Effector memory CD4-positive, alpha-beta T cell (primary cell): ENCODE results near the gene SATB2.

Source experiments
- DNase-seq, 3 donors: peaks; one replicate each; pipeline ENCODE4 v3.0.0-alpha.2; 2020
- H3K27ac ChIP-seq: 2 replicates; pipeline ENCODE4 v1.7.0; 2013; ENCODE audit warnings: mild to moderate bottlenecking, low read length, moderate library complexity; ENCODE audit not compliant: insufficient read depth, poor library complexity, severe bottlenecking
- H3K27me3 ChIP-seq: replicated peaks from 2 replicates; pipeline ENCODE4 v1.7.0; 2013; ENCODE audit warnings: mild to moderate bottlenecking, low read length; ENCODE audit not compliant: insufficient read depth, control insufficient read depth, poor library complexity, severe bottlenecking
- H3K36me3 ChIP-seq: 2 replicates; pipeline ENCODE4 v1.7.0; 2013; ENCODE audit warnings: mild to moderate bottlenecking, low read length, moderate library complexity; ENCODE audit not compliant: control insufficient read depth, insufficient read depth
- H3K4me1 ChIP-seq: 2 replicates; pipeline ENCODE4 v1.7.0; 2013; ENCODE audit warnings: low read length, mild to moderate bottlenecking; ENCODE audit not compliant: control insufficient read depth, insufficient read depth, poor library complexity, severe bottlenecking
- H3K4me3 ChIP-seq: 2 replicates; pipeline ENCODE4 v1.7.0; 2013; ENCODE audit warnings: low read length, low read depth, mild to moderate bottlenecking; ENCODE audit not compliant: insufficient read depth, poor library complexity, severe bottlenecking
- H3K9me3 ChIP-seq: 2 replicates; pipeline ENCODE4 v1.7.0; 2013; ENCODE audit warnings: mild to moderate bottlenecking, low read length, moderate library complexity; ENCODE audit not compliant: control insufficient read depth
- total RNA-seq, 3 donors: gene quantifications; one replicate each; lab custom pipeline; 2026; lab: John Stamatoyannopoulos, UW

Gene SATB2
- total RNA-seq = 0 to 0.26 (median 0.19) reads per million in 3 donors

- H3K27ac ChIP-seq = no peak within 1 kb of the TSS
Observed at GRCh38 chr2:199457147-199458008, at the start of gene SATB2. Gene SATB2 (minus strand): TSS chr2:199457939. CDS start chr2:199456037, 1,902 bp downstream.

DNA sequence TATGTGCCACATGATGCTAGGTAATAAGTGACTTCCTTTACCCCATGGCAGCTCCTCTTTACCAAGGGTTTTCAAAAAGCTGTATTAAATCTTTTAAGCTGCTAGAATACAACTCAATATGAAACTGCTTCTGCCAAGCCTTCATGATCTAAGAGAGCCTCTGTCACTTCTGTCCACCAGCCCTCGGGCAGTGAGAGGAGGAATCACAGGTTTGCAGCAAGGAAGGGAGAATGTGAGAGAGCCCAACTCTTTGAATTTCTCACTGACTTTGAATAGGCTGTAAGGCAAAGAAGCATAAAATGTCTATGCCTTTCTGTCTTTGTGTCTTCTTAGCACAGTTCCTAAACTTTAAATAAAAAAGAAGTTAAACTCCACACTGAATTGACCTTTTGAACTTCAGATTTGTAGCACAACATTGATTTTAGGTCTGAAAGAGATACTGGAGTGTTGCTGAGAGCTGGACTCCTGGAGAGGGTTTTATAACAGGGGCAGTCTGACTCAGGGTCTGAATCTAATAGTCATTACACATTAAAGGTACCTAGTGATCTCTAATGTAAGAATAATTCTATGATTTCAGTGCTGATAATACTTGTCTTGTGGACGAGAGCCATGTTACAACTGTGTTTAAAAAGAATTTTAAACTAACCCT, 48.1 kb upstream of the SATB2 start:
- DNase-seq = no peak
- Histone ChIP-seq H3K4me1 (no peaks in the 10 kb centered on the region), H3K27me3 (no peaks in the 10 kb centered on the region), H3K36me3 (no peaks in the 10 kb centered on the region), H3K4me3 (no peak overlapping the region), H3K9me3 (no peaks in the 10 kb centered on the region), H3K27ac (no peak overlapping the region)

More at GRCh38 chr2:199457147-199458008, at the start of gene SATB2:
- DNase-seq = no peak
- Histone ChIP-seq H3K27me3 (peaks cover 72% of the 10 kb centered on the region), H3K4me3 (peak within 1 kb of the TSS; percentile 92), H3K36me3 (no peaks in the 10 kb centered on the region), H3K9me3 (no peaks in the 10 kb centered on the region), H3K4me1 (peaks cover 28% of the 10 kb centered on the region)

DNA sequence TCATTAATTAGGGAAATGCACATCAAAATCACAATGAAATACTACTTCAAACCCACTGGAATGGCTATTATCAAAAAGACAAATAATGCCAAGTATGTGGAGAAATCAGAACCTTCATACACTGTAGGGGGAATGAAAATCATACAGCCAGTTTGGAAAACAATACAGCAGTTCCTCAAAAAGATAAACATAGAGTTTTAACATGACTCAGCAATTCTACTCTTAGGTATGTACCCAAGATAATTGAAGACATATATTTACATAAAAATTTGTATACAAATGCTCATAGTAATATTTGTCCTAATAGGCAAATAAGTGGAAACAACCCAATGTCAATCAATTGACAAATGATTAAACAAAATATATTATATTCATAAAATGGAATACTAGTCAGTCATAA, 45.4 kb upstream of the SATB2 start:
- Histone ChIP-seq H3K4me3 (no peak overlapping the region), H3K36me3 (no peaks in the 10 kb centered on the region), H3K9me3 (no peaks in the 10 kb centered on the region), H3K27ac (no peak overlapping the region), H3K27me3 (no peaks in the 10 kb centered on the region), H3K4me1 (no peaks in the 10 kb centered on the region)
- DNase-seq = no peak

DNA sequence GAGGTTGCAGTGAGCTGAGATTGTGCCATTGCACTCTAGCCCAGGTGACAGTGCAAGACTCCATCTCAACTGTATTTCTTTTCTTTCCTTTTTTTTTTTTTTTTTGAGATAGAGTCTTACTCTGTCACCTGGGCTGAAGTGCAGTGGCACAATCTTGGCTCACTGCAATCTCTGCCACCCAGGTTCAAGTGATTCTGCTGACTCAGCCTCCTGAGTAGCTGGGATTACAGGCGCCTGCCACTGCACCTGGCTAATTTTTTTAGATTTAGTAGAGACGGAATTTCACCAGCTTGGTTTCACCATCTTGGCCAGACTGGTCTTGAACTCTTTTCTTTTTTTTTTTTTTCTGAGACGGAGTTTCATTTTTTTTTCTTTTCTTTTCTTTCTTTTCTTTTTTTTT, 41.3 kb upstream of the SATB2 start:
- H3K36me3 ChIP-seq = no peaks in the 10 kb centered on the region
- no peaks in the 10 kb centered on the region for H3K4me1 ChIP-seq
- no peak overlapping the region for H3K4me3 ChIP-seq
- no peak overlapping the region for H3K27ac ChIP-seq
- DNase-seq = no peak
- peaks cover 3% of the 10 kb centered on the region for H3K27me3 ChIP-seq
- no peaks in the 10 kb centered on the region for H3K9me3 ChIP-seq

GRCh38 chr2:199495147-199495546, 37.4 kb upstream of the SATB2 start:
- no peak for DNase-seq
- Histone ChIP-seq H3K4me1 (no peaks in the 10 kb centered on the region), H3K9me3 (no peaks in the 10 kb centered on the region), H3K36me3 (no peaks in the 10 kb centered on the region), H3K4me3 (no peak overlapping the region), H3K27me3 (peaks cover 3% of the 10 kb centered on the region), H3K27ac (no peak overlapping the region)

GRCh38 chr2:199490049-199490448, 32.3 kb upstream of the SATB2 start:
- H3K36me3 ChIP-seq = no peaks in the 10 kb centered on the region
- peaks cover 3% of the 10 kb centered on the region for H3K27me3 ChIP-seq
- H3K27ac ChIP-seq = no peak overlapping the region
- DNase-seq = no peak
- no peaks in the 10 kb centered on the region for H3K4me1 ChIP-seq
- H3K4me3 ChIP-seq = no peak overlapping the region
- no peaks in the 10 kb centered on the region for H3K9me3 ChIP-seq

DNA sequence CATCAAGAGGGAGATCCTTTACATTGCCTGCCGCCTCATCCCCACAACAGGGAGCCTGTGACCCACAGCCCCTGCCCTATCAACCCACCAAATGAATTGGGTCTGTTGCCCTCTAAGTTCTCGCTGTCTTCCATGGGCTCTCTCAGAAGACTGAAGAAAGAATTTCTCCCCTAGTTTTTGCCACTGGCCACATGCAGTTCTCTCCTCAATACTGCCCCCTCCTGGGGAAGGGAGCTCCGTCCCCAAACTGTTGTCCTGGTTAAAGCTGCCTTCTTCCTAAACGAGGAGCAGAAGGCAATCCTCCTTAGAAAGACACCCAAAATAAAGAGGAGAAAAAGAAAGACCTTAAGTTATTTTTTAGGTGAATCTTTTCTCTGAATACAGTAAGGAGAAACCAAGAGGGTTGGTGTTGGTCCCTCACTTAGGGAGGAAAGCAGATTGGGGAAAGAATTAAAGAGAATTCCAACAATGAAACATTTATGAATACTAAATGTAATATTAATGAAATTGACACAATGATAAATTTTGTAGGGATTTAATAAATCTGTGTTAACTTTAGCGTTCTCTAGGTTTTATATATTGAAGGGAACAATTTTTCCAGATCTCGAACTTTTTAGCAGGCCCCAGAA, 31.1 kb upstream of the SATB2 start:
- H3K27ac ChIP-seq = no peak overlapping the region
- H3K9me3 ChIP-seq = no peaks in the 10 kb centered on the region
- H3K36me3 ChIP-seq = no peaks in the 10 kb centered on the region
- no peaks in the 10 kb centered on the region for H3K27me3 ChIP-seq
- no peak overlapping the region for H3K4me3 ChIP-seq
- DNase-seq = peak in 1 of 3 donors; percentile 27
- no peaks in the 10 kb centered on the region for H3K4me1 ChIP-seq

- Histone ChIP-seq H3K4me1 (no peaks in the 10 kb centered on the region), H3K36me3 (no peaks in the 10 kb centered on the region), H3K27me3 (no peaks in the 10 kb centered on the region), H3K27ac (no peak overlapping the region), H3K4me3 (no peak overlapping the region), H3K9me3 (no peaks in the 10 kb centered on the region)
- DNase-seq = no peak
Observed at GRCh38 chr2:199485732-199486335, 28.1 kb upstream of the SATB2 start.

DNA sequence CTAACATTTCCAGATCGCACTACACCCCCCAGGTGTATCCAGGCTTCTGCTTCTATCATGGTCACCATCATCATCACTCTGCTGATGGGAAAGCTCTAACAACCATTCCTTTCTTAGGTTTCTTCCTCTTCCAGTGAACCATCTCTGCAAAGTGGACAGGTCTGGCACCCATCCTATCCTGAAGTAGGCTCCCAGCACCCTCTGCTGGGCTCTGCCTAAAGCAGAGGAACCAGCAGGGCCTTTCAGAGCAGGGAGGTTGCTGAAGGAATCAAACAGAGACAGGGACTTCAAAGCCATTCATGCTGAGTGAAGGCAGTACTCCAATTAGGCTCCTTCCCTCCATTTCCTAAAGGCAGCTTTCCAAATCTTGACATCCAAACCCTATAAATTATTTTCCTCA, 27.2 kb upstream of the SATB2 start:
- no peaks in the 10 kb centered on the region for H3K36me3 ChIP-seq
- H3K4me1 ChIP-seq = no peaks in the 10 kb centered on the region
- no peaks in the 10 kb centered on the region for H3K27me3 ChIP-seq
- no peaks in the 10 kb centered on the region for H3K9me3 ChIP-seq
- no peak for DNase-seq
- no peak overlapping the region for H3K27ac ChIP-seq
- no peak overlapping the region for H3K4me3 ChIP-seq
